Aortic smooth muscle cell (primary cell): Measurements from ENCODE around the gene C6orf58. TPM values are rescaled to one million over a fixed set of nuclear protein-coding genes. Genes with fewer than 3 reads are reported as not detected.

Experiments used
- total RNA-seq: library from RNA; depleted of rRNA; stranded (reverse); fragments of >200 nt; gene quantifications from 2 replicates; pipeline ENCODE4 v1.2.3, GENCODE V29; 2014

Gene C6orf58
- 0.06 TPM in 1 of 2 replicates, not detected in the other for total RNA-seq

DNA sequence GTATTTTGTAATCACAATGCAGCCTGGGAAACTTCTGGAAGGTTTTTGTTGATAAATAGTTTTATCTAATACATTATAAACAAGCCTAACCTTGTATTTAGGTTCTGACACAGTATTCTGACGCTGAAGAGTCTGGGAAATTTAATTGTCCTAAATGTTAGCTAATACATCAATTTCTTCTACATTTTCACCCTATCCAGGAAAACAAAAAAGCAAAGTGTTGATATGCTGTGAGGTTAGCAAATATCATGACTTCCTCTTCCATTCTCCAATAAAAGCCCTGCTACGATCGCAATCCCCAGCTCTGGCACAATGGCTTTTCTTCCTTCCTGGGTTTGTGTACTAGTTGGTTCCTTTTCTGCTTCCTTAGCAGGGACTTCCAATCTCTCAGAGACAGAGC lies at the start of gene C6orf58:
C6orf58 (plus strand) TSS at position 301 of the 400 bp plus-strand sequence; CDS start at position 313, 12 bp downstream.

Other genes with a start within 250 kb of the C6orf58 start
- 44.1 and 46.0 TPM in 2 replicates for gene ECHDC1, start 233.6 kb upstream of the C6orf58 start, total RNA-seq
- 1.5 and 2.4 TPM in 2 replicates for gene KIAA0408, start 117.8 kb upstream of the C6orf58 start, total RNA-seq